Karpas-422 (cell line): Measurements from ENCODE around the gene CLMN. TPM values are rescaled to one million over a fixed set of nuclear protein-coding genes. Genes with fewer than 3 reads are reported as not detected.
"Not testable (repeated sequence)": the region's sequence is repeated elsewhere in the genome, so short reads cannot be mapped to it uniquely, and the experiment has no call there.

Experiments used
- DNase-seq: peaks from one replicate; pipeline ENCODE4 v3.0.0-alpha.2; 2015
- H2AFZ ChIP-seq: fragments of 200-600 bp; sonication (generic); 2 replicates; pipeline ENCODE4 v1.6.1; 2014; ENCODE audit warnings: antibody characterized with exemption, low read length, mixed read lengths
- H3K27ac ChIP-seq: fragments of 200-600 bp; sonication (generic); 2 replicates; pipeline ENCODE4 v1.5.1; 2014; ENCODE audit warnings: mild to moderate bottlenecking, low read length, moderate library complexity
- H3K27me3 ChIP-seq: fragments of 200-600 bp; sonication (generic); 2 replicates; pipeline ENCODE4 v1.6.1; 2014; ENCODE audit warnings: low read length, mixed read lengths
- H3K36me3 ChIP-seq: fragments of 200-600 bp; sonication (generic); 2 replicates; pipeline ENCODE4 v1.6.1; 2014; ENCODE audit warnings: low read length, mixed read lengths; ENCODE audit not compliant: insufficient read depth
- H3K4me1 ChIP-seq: fragments of 200-600 bp; sonication (generic); 2 replicates; pipeline ENCODE4 v1.6.1; 2014; ENCODE audit warnings: mild to moderate bottlenecking, low read length, mixed read lengths
- H3K4me2 ChIP-seq: fragments of 200-600 bp; sonication (generic); 2 replicates; pipeline ENCODE4 v1.6.1; 2014; ENCODE audit warnings: low read length, low read depth, mild to moderate bottlenecking; ENCODE audit not compliant: poor library complexity, severe bottlenecking
- H3K4me3 ChIP-seq: fragments of 200-600 bp; sonication (generic); 2 replicates; pipeline ENCODE4 v1.5.1; 2014; ENCODE audit warnings: mild to moderate bottlenecking, antibody characterized with exemption, low read length, mixed read lengths
- H3K79me2 ChIP-seq: fragments of 200-600 bp; sonication (generic); 2 replicates; pipeline ENCODE4 v1.6.1; 2014; ENCODE audit warnings: mild to moderate bottlenecking, low read length, mixed read lengths
- H3K9ac ChIP-seq: fragments of 200-600 bp; sonication (generic); 2 replicates; pipeline ENCODE4 v1.6.0; 2014; ENCODE audit warnings: low read length
- H3K9me2 ChIP-seq: fragments of 200-600 bp; sonication (generic), shearing (Covaris generic); replicated peaks from 2 replicates; pipeline ENCODE4 v1.6.0; 2014; ENCODE audit warnings: mild to moderate bottlenecking, low read length, moderate library complexity; ENCODE audit not compliant: insufficient read depth
- H3K9me3 ChIP-seq: fragments of 300-700, 200-600 bp; sonication (generic); 2 replicates; pipeline ENCODE4 v1.6.1; 2014; ENCODE audit warnings: low read length, mixed read lengths
- H4K20me1 ChIP-seq: fragments of 200-600 bp; sonication (generic); 2 replicates; pipeline ENCODE4 v1.6.1; 2014; ENCODE audit warnings: mild to moderate bottlenecking, antibody characterized with exemption, low read length, low read depth; ENCODE audit not compliant: insufficient read depth
- total RNA-seq: library from RNA; depleted of rRNA; stranded (reverse); fragments of >200 nt; shearing (Covaris generic); gene quantifications from 2 replicates; pipeline ENCODE4 v1.2.3, GENCODE V29; 2014; ENCODE audit warnings: low replicate concordance

CLMN gene
- total RNA-seq, 1 experiment from 2014 or later = 56.1 TPM

GRCh38 chr14:95138455-95138854 is 181.3 kb downstream of the CLMN start:
- H3K9ac ChIP-seq, H3K27ac ChIP-seq, H2AFZ ChIP-seq, DNase-seq, H3K4me3 ChIP-seq, H3K9me2 ChIP-seq, H3K4me2 ChIP-seq, H3K9me3 ChIP-seq, H3K27me3 ChIP-seq, H4K20me1 ChIP-seq: not testable (repeated sequence)
- peaks cover 28% of the 10 kb centered on the region for H3K36me3 ChIP-seq
- H3K79me2 ChIP-seq = peaks cover 96% of the 10 kb centered on the region
- peaks cover 51% of the 10 kb centered on the region for H3K4me1 ChIP-seq

GRCh38 chr14:95137804-95138167 is 181.9 kb downstream of the CLMN start:
- Histone ChIP-seq H3K4me3 (no peak overlapping the region), H3K36me3 (peaks cover 34% of the 10 kb centered on the region), H3K9ac (no peak overlapping the region), H3K4me1 (peaks cover 44% of the 10 kb centered on the region), H3K4me2 (no peak overlapping the region), H3K27ac (peak overlapping the region; percentile 19; the same call in 1 of the 2 replicates), H3K27me3 (no peaks in the 10 kb centered on the region), H4K20me1 (peaks cover 5% of the 10 kb centered on the region; the same call in 1 of the 2 replicates), H3K9me2 (no peaks in the 10 kb centered on the region), H3K9me3 (no peaks in the 10 kb centered on the region), H2AFZ (no peak overlapping the region), H3K79me2 (peaks cover 96% of the 10 kb centered on the region)
- DNase-seq = no peak

GRCh38 chr14:95137164-95137803 is 182.4 kb downstream of the CLMN start:
- Histone ChIP-seq H3K4me2 (no peak overlapping the region), H4K20me1 (0 out of 2 replicates have a peak, but pooled peaks cover 3% of the 10 kb centered on the region), H3K9me2 (no peaks in the 10 kb centered on the region), H3K27me3 (no peaks in the 10 kb centered on the region), H3K79me2 (peaks cover 96% of the 10 kb centered on the region), H3K4me3 (no peak overlapping the region), H3K9me3 (no peaks in the 10 kb centered on the region), H3K4me1 (peaks cover 39% of the 10 kb centered on the region), H2AFZ (no peak overlapping the region), H3K9ac (no peak overlapping the region), H3K36me3 (peaks cover 39% of the 10 kb centered on the region), H3K27ac (peak overlapping the region; percentile 19; the same call in 1 of the 2 replicates)
- DNase-seq = no peak

GRCh38 chr14:95136631-95137030 is 183.1 kb downstream of the CLMN start:
- Histone ChIP-seq H3K4me2 (no peak overlapping the region), H3K27me3 (no peaks in the 10 kb centered on the region), H3K79me2 (peaks cover 95% of the 10 kb centered on the region), H3K4me3 (no peak overlapping the region), H3K36me3 (peaks cover 44% of the 10 kb centered on the region), H3K9me2 (no peaks in the 10 kb centered on the region), H3K9ac (no peak overlapping the region), H2AFZ (no peak overlapping the region), H3K9me3 (no peaks in the 10 kb centered on the region), H3K27ac (0 out of 2 replicates have a peak overlapping the region, but pooled peaks have one; percentile 19), H3K4me1 (peaks cover 32% of the 10 kb centered on the region), H4K20me1 (0 out of 2 replicates have a peak, but pooled peaks cover 3% of the 10 kb centered on the region)
- DNase-seq = no peak

GRCh38 chr14:95134304-95134933 is 185.3 kb downstream of the CLMN start:
- DNase-seq = no peak
- Histone ChIP-seq H4K20me1 (0 out of 2 replicates have a peak, but pooled peaks cover 3% of the 10 kb centered on the region), H2AFZ (no peak overlapping the region), H3K4me3 (no peak overlapping the region), H3K27ac (no peak overlapping the region; the same call in 1 of the 2 replicates), H3K9ac (no peak overlapping the region), H3K9me3 (no peaks in the 10 kb centered on the region), H3K4me1 (peaks cover 13% of the 10 kb centered on the region), H3K27me3 (no peaks in the 10 kb centered on the region), H3K9me2 (no peaks in the 10 kb centered on the region), H3K36me3 (peaks cover 59% of the 10 kb centered on the region), H3K79me2 (peaks cover 90% of the 10 kb centered on the region), H3K4me2 (no peak overlapping the region)

GRCh38 chr14:95133282-95133681 is 186.4 kb downstream of the CLMN start:
- H2AFZ ChIP-seq = no peak overlapping the region
- peaks cover 65% of the 10 kb centered on the region for H3K36me3 ChIP-seq

GRCh38 chr14:95132760-95133159 is 186.9 kb downstream of the CLMN start:
- DNase-seq = no peak
- Histone ChIP-seq H3K4me1 (peaks cover 8% of the 10 kb centered on the region), H3K27ac (no peak overlapping the region), H3K79me2 (peaks cover 92% of the 10 kb centered on the region), H4K20me1 (no peaks in the 10 kb centered on the region), H3K9me2 (no peaks in the 10 kb centered on the region), H3K4me2 (no peak overlapping the region), H3K27me3 (no peaks in the 10 kb centered on the region), H3K9me3 (no peaks in the 10 kb centered on the region), H3K36me3 (peaks cover 71% of the 10 kb centered on the region), H3K9ac (no peak overlapping the region), H3K4me3 (no peak overlapping the region), H2AFZ (no peak overlapping the region)

More at GRCh38 chr14:95133282-95133681, 186.4 kb downstream of the CLMN start:
- peaks cover 8% of the 10 kb centered on the region for H3K4me1 ChIP-seq
- no peak overlapping the region for H3K4me2 ChIP-seq
- H3K9ac ChIP-seq = no peak overlapping the region
- H3K79me2 ChIP-seq = peaks cover 92% of the 10 kb centered on the region
- no peak overlapping the region for H3K27ac ChIP-seq
- DNase-seq = no peak
- 0 out of 2 replicates have a peak, but pooled peaks cover 3% of the 10 kb centered on the region for H4K20me1 ChIP-seq
- H3K27me3 ChIP-seq = no peaks in the 10 kb centered on the region
- no peak overlapping the region for H3K4me3 ChIP-seq
- no peaks in the 10 kb centered on the region for H3K9me3 ChIP-seq
- no peaks in the 10 kb centered on the region for H3K9me2 ChIP-seq
